HG03571 (cell line): ENCODE measurements around the gene CLN3.
"Not testable (repeated sequence)": the region's sequence is repeated elsewhere in the genome, so short reads cannot be mapped to it uniquely, and the experiment has no call there.

ENCODE experiments used
- ATAC-seq: cut with Tn5 transposase; IDR thresholded peaks from one replicate; pipeline ENCODE4 v1.9.1; 2021; ENCODE audit not compliant: unreplicated experiment

CLN3 gene

DNA sequence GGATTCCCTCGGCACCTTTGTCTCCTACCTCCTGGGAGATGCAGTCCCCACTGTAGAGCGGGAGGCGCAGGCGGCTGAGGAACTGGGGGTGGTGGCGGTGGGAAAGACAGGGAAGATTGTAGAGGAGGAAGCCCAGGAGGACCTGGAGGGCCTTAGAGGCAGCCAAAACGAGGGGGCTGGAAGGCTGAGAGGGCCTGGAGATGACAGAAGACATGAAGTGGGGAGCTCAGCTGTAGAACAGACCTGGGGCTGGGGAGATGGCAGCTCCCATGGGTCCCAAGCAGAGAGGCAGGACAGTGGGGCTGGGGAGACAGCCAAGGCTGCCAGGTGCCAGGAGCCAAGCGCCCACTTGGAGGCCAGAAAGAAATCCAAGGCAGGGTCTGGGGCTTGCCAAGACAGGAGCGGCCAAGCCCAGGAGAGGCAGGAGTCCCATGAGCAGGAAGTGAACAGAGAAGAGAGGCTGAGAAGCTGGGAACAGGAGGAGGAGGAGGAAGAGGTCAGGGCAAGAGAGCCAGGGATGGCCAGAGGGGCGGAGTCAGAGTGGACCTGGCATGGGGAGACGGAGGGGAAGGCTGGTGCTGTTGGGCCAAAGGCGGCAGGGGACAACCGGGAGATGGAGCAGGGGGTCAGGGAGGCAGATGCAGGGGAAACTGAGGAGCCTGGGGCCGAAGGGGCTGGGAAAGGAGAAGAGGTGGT lies 3.4 kb upstream of the CLN3 start:
- ATAC-seq: no peak

DNA sequence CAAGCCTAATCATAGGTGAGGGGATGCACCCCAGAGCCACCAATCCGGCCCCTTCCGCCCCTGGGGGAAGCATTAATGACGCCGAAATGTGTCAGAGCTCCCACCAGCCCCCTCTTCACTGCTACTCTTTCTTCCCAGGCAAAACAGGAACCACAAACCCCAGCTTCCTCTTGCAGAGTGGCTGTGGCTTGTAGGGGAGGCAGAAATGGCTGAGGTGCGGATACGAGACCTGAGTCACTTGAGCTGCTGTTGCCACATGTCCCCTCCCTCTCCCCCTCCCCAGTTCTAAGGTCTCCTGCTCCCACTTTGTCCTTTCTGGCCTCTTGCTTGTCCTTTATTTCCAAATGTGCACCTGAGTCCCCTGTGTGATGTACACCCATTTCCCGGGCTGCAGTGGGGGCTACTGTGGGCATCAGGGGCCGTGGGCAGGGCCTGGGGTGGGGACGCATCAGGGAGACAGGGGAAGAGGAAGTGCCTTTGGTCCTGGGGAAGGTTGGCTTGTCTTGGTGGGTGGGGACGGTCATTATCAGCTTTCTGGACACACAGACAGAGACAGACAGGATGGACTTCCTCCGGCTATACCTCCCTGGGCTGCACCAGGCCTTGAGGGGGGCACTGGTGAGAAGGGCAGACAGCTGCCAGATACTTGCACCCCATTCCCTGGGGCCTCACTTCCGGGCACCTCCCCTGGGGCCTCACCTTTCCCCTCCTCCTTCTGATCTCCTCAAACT lies 2.4 kb upstream of the CLN3 start, which contains the start of gene APOBR:
TSS of gene APOBR (plus strand) at position 523 of the 731 bp plus-strand sequence. CDS start at position 562, 39 bp downstream.
- peak; percentile 37 for ATAC-seq

DNA sequence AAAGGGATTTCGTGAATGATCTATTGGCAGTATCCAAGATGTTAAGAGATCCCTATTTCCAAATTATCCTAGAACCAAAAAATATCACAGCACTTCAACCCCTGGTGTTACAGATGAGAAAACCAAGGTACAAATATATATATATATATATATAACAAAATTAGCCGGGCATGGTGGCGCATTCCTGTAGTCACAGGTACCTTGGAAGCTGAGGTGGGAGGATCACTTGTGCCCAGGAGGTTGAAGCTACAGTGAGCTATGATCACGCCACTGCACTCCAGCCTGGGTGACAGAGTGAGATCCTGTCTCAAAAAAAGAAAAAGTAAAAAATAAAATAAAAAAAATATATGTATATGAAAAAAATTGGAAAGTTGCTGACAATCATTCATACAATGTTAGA lies 637 bp upstream of the CLN3 start:
- ATAC-seq: no peak

- peak; percentile 6 for ATAC-seq
Measured at GRCh38 chr16:28491230-28491969, 474 bp downstream of the CLN3 start.

DNA sequence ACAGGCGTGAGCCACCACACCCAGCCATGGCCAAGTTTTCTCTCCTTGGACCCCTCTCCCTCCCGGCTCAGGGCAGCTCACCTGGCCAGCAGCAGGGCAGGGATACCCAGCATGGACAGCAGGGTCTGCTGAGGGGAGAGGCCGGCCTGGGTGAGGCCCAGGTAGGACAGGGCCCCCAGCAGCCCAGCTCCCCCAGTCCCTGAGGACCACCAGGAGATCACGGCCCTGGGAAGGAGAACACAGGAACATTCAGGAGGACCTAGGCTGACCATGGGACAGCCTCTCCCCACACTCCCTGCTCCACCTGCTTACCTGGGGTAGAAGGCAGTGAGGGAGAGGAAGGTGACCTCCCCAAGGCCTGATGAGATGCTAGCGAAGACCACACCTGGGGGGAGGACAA lies 5.6 kb downstream of the CLN3 start:
- ATAC-seq: no peak

DNA sequence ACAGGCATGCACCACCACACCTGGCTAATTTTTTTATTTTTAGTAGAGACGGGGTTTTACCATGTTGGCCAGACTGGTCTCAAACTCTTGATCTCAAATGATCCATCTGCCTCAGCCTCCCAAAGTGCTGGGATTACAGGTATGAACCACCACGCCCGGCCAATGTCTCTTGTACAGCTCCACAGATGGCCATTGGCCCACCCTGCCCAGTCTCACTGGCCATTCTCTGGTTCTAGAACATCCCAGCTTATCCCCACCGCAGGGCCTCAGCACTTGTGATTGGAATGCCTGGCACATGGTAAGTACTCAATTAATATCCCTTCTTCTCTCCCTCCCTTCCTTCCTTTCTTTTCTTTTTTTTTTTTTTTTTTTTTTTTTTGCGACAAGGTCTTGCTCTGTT lies 8.5 kb downstream of the CLN3 start:
- not testable (repeated sequence) for ATAC-seq

- ATAC-seq: no peak
Measured at GRCh38 chr16:28482026-28482425, 9.8 kb downstream of the CLN3 start.

- ATAC-seq: no peak
Measured at GRCh38 chr16:28478506-28479180, 13.2 kb downstream of the CLN3 start.

- no peak for ATAC-seq
Measured at GRCh38 chr16:28477311-28477920, 14.5 kb downstream of the CLN3 start.

DNA sequence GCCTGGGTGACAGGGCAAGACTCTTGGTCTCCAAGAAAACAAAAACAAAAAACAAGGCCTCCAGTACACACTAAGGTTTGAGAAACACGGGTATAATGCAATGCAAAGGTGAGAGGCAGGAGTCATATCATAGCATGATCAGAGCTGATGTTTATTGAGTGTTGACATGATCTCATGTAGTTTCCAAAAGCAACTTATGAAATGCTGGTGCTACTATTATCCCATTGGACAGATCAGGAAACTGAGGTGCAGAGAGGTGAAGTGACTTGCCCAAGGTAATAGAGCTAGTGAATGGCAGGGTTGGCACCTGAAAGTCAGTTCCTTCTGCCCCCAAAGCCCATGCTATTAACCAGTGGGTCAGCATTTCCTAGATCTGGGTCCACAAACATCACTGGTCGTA lies 16.7 kb downstream of the CLN3 start:
- no peak for ATAC-seq

DNA sequence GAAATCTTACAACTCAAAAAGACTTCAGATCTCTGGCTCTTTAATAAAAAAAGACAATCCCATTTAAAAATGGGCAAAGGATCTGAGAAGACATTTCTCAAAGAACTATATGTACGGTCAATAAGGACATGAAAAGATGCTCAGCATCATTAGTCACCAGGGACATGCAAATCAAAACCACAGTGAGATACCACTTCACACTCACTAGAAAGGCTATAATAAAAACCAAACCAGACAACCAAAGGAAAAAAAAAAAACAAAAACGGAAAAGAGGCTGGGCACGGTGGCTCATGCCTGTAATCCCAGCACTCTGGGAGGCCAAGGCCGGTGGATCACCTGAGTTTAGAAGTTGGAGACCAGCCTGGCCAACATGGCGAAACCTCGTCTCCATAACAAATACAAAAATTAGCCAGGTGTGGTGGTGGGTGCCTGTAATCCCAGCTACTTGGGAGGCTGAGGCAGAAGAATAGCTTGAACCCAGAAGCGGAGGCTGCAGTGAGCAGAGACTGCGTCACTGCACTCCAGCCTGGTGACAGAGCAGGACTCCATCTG lies 18.1 kb downstream of the CLN3 start:
- ATAC-seq: no peak

GRCh38 chr16:28447081-28447480 lies 44.8 kb downstream of the CLN3 start:
- not testable (repeated sequence) for ATAC-seq

GRCh38 chr16:28446388-28446787 lies 45.5 kb downstream of the CLN3 start:
- ATAC-seq: not testable (repeated sequence)

DNA sequence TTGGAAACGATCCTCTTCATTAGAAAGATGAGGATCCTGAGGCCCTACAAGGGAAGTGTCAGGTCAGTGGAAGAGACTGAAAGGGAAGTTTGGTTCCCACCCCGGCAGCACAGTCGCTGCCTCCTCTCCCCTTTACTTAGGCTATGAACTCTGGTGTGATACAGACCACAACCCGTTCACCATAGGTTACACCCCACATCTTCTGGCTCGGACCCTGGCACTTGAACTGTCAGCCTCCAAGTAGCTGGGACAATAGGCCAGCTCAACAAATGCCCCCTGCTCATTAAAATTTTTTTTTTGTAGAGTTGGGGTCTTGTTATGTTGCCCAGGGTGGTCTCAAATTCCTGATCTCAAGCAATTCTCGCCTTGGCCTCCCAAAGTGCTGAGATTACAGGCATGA lies 47.9 kb downstream of the CLN3 start:
- not testable (repeated sequence) for ATAC-seq

DNA sequence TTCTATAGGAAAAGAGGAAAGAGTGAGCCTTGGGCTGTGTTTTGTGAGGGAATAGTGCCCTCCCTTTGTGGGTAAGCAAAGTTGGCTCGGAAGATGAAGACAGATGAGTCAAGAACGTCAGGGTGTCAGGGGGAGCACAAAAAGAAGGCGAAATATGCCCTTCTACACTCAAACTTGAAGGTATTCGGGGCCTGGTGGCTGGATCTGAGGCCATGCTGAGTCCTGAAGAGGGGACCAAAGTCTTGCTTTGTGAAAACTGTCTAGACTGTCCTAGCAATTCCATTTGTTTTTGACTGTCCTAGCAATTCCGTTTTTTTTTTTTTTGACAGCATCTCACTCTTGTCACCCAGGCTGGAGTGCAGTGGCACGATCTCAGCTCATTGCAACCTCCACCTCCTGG lies 53.0 kb downstream of the CLN3 start:
- not testable (repeated sequence) for ATAC-seq

- ATAC-seq: not testable (repeated sequence)
Measured at GRCh38 chr16:28435340-28435739, 56.5 kb downstream of the CLN3 start.
